Measurements from ENCODE around the gene ITGA3. TPM values are rescaled to one million over a fixed set of nuclear protein-coding genes. Genes with fewer than 3 reads are reported as not detected.

The ITGA3 gene
- total RNA-seq, 1 experiment from 2014 or later: 22.5 TPM

- Histone ChIP-seq H2BK15ac (ENCODE audit: low read depth, low read length) (no peak overlapping the region), H3K27ac (ENCODE audit: insufficient read length, low read depth, low read length) (no peak overlapping the region), H3K4me2 (ENCODE audit: insufficient read depth, insufficient read length, low read length) (no peak overlapping the region), H3T11ph (ENCODE audit: low read length) (no peak overlapping the region), H4K20me1 (ENCODE audit: control insufficient read depth, insufficient read depth, insufficient read length) (no peaks in the 10 kb centered on the region), H3K18ac (ENCODE audit: insufficient read length, low read depth, low read length) (no peak overlapping the region), H3K14ac (ENCODE audit: insufficient read depth, low read length) (no peak overlapping the region), H2BK120ac (ENCODE audit: low read depth, low read length, poor library complexity, severe bottlenecking) (no peak overlapping the region), H2AK5ac (ENCODE audit: insufficient read length, low read length) (no peak overlapping the region), H4K91ac (ENCODE audit: insufficient read length, low read depth, low read length) (no peak overlapping the region), H3K23me2 (ENCODE audit: insufficient read length, low read depth, low read length, poor library complexity, severe bottlenecking) (peaks cover 12% of the 10 kb centered on the region), H2BK5ac (ENCODE audit: insufficient read length, low read length) (no peak overlapping the region), H3K4ac (ENCODE audit: low read depth, low read length) (no peak overlapping the region), H3K23ac (ENCODE audit: insufficient read length, low read depth, low read length) (no peak overlapping the region), H3K56ac (ENCODE audit: insufficient read length, low read depth, low read length) (no peak overlapping the region), H3K79me2 (ENCODE audit: insufficient read depth, low read length) (no peaks in the 10 kb centered on the region), H3K27me3 (ENCODE audit: insufficient read depth, low read length) (no peaks in the 10 kb centered on the region), H4K8ac (replicated peaks; ENCODE audit: insufficient read length, low read depth, low read length) (no peak overlapping the region), H2BK12ac (ENCODE audit: insufficient read length, low read depth, low read length) (no peak overlapping the region), H3K79me1 (ENCODE audit: insufficient read depth, low read depth, low read length, poor library complexity, severe bottlenecking) (no peaks in the 10 kb centered on the region), H3K9ac (ENCODE audit: extremely low read depth, insufficient read length, low read length) (no peak overlapping the region), H2AFZ (ENCODE audit: low read length) (no peak overlapping the region), H3K9me3 (ENCODE audit: control insufficient read depth, low read depth, low read length) (no peaks in the 10 kb centered on the region), H3K4me1 (ENCODE audit: insufficient read depth, low read length) (no peaks in the 10 kb centered on the region; the same call in 1 of the 2 replicates), H4K5ac (ENCODE audit: insufficient read length, low read depth, low read length) (no peak overlapping the region), H2BK20ac (ENCODE audit: low read depth, low read length, poor library complexity, severe bottlenecking) (no peak overlapping the region)
- H3K27ac Mint-ChIP-seq: no peak overlapping the region; a peak in 1 of 7 replicates
- H3K27me3 Mint-ChIP-seq (ENCODE audit: low read depth): no peaks in the 10 kb centered on the region
- WGBS (ENCODE audit: extremely low coverage, insufficient read length, low lambda C conversion rate): no CpG with 5 or more reads among the region's 5 CpGs
- H3K9me3 Mint-ChIP-seq: no peaks in the 10 kb centered on the region
- no peak for DNase-seq
- H3K4me1 Mint-ChIP-seq: peaks cover 32 to 36% of the 10 kb centered on the region in 2 experiments
- H3K4me3 Mint-ChIP-seq: no peak overlapping the region
- peaks cover 0 to 8% (median 0%) of the 10 kb centered on the region in 3 experiments; a peak in 4 of 7 replicates for H3K36me3 Mint-ChIP-seq (ENCODE audit: insufficient read depth in 1 of 3, low read depth in 3 of 3)
- TF ChIP-seq, protein P1, sequence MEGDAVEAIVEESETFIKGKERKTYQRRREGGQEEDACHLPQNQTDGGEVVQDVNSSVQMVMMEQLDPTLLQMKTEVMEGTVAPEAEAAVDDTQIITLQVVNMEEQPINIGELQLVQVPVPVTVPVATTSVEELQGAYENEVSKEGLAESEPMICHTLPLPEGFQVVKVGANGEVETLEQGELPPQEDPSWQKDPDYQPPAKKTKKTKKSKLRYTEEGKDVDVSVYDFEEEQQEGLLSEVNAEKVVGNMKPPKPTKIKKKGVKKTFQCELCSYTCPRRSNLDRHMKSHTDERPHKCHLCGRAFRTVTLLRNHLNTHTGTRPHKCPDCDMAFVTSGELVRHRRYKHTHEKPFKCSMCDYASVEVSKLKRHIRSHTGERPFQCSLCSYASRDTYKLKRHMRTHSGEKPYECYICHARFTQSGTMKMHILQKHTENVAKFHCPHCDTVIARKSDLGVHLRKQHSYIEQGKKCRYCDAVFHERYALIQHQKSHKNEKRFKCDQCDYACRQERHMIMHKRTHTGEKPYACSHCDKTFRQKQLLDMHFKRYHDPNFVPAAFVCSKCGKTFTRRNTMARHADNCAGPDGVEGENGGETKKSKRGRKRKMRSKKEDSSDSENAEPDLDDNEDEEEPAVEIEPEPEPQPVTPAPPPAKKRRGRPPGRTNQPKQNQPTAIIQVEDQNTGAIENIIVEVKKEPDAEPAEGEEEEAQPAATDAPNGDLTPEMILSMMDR (conservative IDR thresholded peaks at IDR 0.05): no peak
Observed at GRCh38 chr17:50099003-50099402, 43.1 kb downstream of the ITGA3 start.
